ENCODE data around the gene MMRN1. TPM values are rescaled to one million over a fixed set of nuclear protein-coding genes. Genes with fewer than 3 reads are reported as not detected.

Gene MMRN1
- not detected in 2 replicates for total RNA-seq

GRCh38 chr4:89894649-89895550 is at the start of gene MMRN1:
TSS of gene MMRN1 (plus strand) at chr4:89894854. CDS start at chr4:89894972, 118 bp downstream.

Other genes with a start within 250 kb of the MMRN1 start
- 1.6 and 1.9 TPM in 2 replicates for gene SNCA, start 57.7 kb upstream of the MMRN1 start, total RNA-seq
- 0.24 and 1.1 TPM in 2 replicates for gene CCSER1, start 232.5 kb downstream of the MMRN1 start, total RNA-seq

Measured in hair follicle dermal papilla cell (primary cell).